ENCODE results near the gene SYCP2L.
"Not testable (repeated sequence)": the region's sequence is repeated elsewhere in the genome, so short reads cannot be mapped to it uniquely, and the experiment has no call there.

The SYCP2L gene

DNA sequence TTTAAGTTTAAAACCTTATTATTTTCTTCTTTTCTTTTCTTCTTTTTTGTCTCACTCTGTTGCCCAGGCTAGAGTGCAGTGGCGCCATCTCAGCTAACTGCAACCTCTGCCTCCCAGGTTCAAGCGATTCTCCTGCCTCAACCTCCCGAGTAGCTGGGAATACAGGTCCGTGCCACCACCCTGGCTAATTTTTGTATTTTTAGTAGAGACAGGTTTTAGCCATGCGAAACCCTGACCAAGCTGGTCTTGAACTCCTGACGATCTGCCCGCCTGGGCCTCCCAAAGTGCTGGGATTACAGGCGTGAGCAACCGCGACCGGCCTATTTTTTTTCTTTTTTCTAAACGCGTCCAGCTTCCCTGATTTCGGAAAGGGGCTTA is 4.6 kb upstream of the SYCP2L start:
- not testable (repeated sequence) for DNase-seq

DNA sequence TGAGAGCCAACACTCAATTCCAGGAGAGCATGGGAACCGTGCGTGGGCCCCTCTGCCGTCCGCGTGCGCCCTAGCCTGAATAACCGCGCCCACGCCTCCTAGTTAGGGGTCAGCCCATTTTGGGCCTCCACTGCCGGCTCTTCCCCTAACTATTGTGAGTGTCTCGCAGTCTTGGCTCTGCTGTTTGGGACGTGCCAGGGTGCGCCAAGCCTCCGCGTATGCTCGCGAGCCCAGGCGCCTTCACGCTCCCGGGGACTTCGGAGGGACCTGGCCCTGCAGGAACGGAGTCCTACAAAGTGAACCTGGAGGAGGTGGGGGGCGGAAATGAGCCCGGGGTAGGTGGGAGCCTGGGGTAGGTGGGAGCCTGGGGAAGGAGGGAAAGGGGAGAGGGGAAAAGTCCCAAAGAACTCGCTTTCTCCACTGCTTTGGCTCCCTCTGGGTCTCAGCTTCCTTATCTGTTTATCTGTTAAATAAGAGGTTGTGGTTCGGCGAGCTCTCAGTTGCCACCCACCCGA is 4.1 kb upstream of the SYCP2L start:
- no peak for DNase-seq

DNA sequence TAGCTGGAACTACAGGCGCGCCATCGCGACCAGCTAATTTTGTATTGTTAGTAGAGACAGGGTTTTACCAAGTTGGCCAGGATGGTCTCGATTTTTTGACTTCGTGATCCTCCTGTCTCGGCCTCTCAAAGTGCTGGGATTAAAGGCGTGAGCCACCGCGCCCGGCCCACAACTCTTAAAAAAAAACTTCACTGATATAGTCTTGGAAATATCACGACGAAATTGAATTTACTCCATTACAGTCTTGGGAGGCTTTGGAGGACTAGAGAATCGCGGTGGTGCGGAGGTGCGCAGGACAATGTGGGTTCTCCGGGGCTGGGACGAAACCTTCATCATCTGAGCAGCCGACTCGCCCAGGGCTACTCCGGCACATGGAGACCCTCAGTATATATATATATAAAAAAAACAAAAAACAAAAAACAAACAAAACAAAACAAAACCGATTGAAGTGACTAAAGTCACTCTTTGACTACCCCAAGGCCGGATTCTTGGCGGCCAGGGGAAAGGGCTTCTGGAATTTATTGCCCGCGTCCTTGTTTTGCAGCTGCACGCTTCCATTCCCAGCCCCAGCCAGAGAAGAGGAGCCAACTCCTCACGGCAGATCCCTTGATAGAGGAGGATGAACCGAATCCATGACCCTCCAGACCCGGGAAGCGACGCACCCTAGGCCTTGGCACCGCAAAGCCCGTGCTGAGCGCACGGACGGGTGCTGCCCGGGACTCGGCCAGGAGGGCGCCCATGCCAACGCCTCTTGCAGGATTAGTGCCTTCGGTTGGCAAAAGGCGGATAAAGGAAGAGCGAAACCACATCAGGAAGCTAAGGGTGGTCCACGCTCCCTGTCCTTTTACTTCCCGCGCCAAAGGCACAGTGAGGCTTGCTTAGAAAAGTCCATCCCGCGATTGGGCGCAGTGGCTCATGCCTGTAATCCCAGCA is 3.3 kb upstream of the SYCP2L start:
- no peak for DNase-seq

DNA sequence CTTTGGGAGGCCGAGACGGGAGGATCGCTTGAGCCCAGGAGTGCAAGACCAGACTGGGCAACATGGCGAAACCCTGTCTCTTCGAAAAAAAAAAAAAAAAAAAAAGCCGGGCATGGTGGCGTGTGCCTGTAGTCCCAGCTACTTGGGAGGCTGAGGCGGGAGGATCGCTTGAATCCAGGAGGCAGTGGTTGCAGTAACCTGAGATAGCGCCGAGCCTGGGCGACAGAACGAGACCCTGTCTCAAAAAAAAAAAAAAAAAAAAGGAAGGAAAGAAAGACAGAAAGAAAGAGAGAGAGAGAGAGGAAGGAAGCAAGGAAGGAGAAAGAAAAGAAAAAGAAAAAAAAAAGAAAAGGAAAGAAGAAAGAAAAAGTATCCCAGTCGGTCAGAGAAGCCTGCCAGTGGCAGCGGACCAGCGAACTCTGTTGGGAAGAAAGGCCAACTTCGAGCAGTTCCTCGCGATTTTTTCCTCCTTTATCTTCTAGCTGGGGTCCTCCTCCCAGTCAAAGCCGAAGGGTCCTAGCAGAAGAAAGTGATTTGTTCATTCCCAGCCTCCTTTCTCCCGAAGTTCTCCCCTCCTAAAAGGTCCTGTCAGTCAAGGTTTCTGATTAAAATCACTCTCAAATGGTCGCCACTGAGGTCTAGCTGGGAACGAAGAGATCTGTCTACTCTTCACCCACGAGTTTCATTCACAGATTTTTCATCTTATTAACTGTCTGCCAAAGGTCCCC is 2.4 kb upstream of the SYCP2L start:
- DNase-seq, result no peak

DNA sequence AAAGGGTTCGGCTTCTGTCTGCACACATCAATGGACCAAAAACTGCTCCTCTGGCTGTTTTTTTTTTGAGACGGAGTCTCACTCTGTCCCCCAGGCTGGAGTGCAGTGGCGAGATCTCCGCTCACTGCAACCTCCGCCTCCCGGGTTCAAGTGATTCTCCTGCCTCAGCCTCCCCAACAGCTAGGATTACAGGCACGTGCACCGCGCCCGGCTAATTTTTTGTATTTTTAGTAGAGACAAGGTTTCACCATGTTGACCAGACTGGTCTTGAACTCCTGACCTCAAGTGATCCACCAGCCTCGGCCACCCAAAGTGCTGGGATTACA is 524 bp upstream of the SYCP2L start:
- DNase-seq, result not testable (repeated sequence)

DNA sequence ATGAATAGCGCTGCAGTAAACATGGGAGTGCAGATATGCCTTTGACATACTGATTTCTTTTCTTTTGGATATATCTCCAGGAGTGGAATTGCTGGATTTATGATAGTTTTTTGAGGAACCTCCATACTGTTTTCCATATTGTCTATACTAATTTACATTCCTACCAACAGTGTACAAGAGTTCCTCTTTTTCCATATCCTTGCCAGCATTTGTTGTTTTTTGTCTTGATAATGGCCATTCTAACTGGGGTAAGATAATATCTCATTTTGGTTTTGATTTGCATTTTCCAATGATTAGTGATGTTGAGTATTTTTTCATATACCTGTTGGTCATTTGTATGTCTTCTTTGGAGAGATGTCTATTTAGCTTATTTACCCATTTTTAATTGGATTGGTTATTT is 3.3 kb downstream of the SYCP2L start:
- no peak for DNase-seq

DNA sequence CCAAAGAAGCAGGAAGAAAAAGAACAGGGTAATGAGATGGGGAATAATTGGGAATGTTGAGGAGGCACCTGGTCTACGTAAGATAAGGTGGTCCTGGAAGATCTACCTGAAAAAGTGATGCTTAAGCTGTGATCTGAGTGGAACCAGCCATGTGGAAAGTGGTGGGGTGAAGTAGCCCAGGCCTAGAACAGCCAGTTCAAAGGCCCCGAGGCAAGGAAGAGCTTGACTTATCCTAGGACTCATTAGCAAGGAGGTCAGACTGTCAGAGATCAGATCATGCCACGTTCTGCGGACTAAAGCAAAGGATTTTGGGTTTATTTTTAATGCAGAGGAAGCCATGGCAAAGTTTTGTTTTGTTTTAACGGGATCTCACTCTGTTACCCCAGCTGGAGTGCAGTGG is 5.1 kb downstream of the SYCP2L start:
- DNase-seq, result no peak

DNA sequence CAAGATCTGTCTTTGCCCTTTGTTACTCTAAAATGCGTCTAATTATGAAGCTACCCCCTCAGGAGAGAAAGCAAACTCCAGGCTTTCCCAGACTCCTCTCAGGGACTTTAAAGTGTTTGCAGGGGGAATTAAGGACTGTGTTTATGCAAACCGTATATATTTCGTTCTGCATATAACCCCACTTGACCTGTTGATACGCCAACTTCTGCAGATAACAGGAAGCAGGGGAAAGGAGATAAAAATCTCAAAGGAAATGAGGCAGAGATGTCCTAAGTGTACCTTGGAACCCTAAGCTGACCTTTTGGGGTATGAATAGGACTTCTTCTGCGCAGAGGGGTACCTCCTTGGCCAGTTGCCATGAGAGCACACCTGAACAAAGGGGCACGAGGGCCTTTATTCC is 8.1 kb downstream of the SYCP2L start:
- DNase-seq, result no peak

DNA sequence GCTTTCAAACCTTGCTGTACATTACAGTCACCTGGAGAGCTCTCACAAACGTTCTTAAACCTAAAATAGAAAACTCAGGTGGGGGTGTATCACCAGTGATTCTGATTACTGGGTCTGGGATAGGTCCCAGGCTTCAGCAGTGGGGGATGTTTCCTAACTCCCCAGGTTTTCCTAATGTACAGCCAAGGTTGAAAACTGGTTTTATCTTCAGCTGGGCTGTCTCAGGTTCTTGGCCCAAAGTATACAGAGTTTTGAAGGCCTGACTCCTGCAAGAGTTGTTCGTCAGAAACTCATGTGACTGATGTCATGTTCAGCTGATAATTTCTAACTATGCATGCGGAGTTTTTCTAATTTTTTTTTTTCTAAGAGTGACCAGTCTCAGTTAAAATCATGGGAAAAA is 9.8 kb downstream of the SYCP2L start:
- DNase-seq, result no peak

DNA sequence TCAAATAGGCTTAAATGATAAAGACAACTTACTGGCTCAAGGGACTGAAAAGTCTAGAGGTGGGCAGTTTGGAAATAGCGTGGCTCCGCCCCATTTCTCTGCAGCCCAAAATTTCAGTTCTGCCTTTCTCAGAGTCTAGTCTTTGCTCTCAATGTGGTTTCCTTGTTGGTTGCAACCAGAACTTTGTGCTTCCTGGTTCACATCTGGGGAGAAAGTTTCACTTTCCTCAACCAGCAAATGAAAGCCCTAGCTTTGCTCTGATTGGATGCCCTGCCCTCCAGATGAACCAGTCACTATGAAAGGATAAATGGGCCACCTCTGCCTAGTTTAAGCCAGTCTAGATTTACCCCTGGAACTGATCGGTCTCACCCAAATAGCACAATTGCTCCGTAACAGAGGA is 14.9 kb downstream of the SYCP2L start:
- DNase-seq, result no peak

DNA sequence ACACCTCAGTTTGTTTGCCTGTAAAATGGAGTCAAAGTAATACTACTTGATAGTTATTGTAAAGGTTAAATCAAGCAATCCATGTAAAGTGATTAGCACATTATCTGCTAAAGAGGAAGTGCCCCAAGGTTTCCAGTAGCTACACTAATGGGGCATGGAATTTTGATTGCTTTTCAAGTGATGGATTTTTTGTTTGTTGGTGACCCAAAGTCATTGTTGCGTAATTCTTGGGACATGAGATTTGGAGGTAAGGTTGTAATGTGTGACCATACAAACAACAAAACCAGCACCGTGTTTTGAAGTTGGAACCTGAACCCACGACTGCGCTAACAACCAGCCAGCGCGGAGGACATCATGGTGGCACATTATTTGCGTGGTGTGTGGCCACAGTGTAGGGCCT is 17.2 kb downstream of the SYCP2L start:
- DNase-seq, result no peak

DNA sequence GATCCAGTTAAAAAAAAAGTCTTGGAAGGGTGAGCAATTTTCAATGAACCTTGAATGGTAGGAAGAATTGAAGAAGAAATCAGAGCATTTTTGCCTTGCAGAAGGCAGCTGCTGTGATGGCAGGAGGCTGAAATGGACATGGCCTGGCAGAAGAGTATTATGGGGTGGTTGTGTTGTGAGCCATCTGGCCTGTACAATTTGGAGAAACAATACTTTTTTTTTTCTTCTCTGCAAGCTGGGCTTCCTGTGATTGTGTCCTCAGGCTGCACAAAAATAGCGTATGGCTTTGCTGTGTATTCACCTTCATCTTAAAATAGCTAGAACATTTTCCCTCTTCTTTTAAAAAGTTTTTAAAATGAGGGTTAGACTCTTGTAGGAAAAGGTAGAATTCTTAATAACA is 21.4 kb downstream of the SYCP2L start:
- no peak for DNase-seq

DNA sequence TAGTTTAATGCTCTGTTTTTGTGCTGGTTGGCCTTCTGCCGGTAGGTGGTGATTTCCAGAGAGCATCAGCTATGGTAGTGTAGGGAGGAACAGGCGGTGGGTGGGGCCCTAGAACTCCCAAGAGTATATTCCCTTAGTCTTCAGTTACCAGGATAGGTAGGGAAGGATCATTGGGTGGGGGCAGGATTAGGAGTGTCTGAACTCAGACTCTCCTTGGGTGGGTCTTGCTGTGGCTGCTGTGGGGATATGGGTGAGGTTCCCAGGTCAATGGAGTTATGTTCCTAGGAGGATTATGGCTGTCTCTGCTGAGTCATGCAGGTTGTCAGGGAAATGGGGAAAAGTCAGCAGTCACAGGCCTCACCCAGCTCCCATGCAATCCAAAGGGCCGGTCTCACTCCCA is 32.7 kb downstream of the SYCP2L start:
- not testable (repeated sequence) for DNase-seq

DNA sequence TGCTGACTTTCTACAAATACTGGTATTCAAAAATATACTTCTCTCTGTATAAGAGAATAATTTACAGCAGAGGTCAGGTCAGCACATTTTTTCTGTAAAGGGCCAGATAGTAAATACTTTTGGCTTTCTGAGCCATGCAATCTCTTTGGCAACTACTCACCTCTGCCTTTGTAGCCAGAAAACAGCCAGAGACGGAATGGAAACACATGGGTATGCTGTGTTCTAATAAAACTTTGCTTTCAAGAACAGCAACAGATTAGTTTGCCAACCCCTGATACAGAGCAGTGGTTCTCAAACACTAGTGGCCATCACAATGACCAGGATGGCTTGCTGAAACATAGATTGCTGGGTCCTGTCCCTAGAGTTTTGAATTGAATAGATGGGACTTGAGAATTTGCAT is 46.3 kb downstream of the SYCP2L start:
- DNase-seq, result no peak

DNA sequence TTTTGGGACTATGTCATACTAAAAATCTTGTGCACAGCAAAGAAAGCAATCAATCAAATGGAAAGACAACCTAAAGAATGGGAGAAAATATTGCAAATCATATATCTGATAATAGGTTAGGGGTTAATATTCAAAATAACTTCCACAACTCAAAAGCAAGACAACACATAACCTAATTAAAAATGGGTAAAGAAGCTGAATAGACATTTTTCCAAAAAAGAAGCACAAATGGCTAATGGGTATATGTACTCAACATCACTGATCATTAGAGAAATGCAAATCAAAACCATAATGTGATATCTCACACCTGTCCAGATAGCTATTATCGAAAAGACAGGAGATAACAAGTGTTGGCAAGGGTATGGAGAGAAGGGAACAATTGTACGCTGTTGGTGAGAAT is 53.0 kb downstream of the SYCP2L start:
- DNase-seq, result no peak

DNA sequence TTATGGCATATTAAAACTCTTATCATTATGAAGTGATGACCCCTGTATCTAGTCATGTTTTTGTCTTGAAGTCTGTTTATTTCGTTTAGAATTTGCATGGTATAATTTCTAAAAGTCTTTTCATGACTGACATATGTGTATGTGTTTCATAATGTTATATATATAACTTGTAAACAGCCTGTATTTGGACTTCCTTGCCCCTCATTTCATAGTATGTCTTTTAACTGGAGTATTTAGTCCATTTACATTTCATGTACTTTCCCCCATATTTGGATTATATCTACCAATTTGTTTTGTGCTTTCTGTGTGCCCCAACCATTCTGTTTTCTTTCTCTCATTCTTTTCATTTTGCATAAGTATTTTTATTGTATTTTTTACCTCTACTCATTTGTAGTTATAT is 59.0 kb downstream of the SYCP2L start:
- no peak for DNase-seq

DNA sequence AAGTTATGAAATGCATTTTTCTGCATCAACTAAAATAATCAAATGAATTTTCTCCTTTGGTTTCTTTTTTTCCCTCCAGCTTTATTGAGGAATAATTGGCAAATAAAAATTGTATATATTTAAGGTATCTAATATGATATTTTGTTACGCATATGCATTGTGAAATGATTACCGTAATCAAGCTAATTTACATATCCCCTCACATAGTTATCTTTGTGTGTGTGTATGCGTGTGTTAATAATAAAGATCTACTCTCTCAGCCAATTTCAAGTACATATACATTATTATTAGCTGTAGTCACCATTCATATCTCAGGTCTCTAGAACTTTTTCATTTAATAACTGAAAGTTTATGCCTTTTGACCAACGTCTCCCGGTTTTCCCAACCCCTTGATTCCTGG is 61.1 kb downstream of the SYCP2L start:
- no peak for DNase-seq

DNA sequence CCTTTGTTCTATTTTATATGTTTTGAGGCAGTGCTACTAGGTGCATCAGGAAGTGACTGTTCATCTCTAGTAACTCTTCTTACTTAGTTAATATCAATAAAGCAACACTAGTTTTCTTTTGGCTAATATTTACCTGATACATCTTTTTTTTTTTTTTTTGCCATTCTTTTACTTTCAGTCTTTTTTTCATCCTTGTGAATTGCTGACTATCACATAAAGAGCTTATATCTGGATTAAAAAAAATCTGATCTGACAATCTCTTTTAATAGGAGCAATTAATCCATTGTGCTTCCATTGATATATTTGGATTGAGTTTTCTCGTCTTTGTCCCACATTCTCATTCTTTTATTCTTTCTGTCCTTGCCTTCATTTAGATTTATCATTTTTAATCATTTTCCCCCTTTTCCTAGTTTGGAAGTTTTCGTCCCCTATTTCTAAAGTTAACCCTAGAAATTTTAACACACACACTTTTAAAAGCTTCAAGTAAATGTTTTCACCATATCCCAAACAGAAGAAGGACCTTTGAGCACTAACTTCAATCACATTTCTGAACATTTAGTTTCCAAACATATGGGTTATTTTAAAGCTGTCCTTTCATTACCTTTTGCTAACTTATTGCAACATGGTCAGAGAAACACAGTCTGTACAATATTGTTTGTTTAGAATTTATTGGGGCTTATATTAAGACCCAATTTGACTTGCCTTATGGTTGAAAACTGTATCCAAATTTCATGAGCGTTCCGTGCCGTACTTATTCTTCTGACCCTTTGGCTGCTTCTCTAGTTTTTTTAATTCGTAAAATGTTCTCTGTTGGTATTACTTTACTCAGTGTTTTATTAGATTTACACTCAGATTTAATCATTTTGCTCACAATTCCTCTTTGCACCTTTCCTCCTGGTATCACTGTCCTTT is 63.0 kb downstream of the SYCP2L start:
- DNase-seq, result no peak

DNA sequence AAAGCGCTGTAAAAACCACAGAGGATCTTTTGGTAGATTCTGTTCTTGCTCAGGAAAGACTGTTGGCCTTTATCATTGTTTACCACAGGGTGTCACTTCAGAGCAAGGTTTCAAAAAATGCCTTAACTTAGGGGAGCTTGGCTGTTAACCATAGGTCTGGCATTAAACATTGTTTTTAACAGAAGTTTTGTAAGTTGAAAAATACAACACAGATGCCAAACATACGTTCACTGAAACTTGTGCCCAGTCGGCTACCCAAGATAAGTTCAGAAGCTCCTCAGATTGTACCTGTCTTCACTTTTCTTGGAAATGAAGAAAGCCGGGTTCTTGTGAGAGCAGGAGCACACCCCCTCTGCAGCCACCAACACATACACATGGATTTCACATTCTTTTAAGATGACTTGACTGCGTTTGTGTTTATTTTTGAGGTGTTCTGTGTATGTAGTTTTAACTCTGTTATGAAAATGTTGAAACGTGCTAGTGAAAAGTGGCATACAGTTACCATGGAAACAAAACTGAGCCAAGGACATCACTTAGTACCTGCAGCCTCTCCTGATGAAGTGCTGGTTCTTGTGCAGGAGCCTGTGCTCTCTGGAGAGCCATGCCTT is 64.9 kb downstream of the SYCP2L start:
- no peak for DNase-seq

DNA sequence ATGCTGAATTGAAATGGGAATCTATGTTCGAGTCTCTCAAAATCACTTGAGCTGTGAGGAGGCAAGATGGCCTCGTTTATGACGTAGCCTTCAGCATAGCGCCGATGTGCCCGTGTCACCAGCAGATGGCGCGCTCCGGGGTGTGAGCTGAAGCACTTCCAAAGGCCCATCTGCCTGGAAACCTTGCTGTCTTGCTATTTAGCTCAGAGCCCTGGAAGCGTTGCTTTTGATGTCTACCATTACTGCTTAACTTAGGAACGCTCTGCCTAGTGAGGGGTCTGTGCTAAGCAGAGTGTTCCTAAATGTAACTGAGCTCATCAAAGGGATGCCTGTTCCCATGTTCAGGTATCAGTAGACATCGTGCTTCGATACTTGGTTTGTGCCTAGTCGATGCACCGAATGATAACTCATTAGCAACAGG is 67.7 kb downstream of the SYCP2L start:
- peak; percentile 27 for DNase-seq

DNA sequence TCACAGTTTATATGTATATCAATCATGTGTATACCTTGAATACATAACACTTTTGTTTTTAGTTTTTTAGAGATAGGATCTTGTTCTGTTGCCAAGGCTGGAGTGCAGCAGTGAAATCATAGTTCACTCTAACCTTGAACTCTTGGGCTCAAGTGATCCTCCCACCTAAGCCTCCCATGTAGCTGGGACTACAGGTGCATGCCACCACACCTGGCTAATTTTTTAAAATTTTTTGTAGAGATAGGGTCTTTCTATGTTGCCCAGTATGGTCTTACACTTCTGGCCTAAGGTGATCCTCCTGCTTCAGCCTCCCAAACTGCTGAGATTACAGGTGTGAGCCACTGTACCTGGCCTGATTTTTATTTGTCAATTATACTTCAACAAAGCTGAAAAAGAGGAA is 69.9 kb downstream of the SYCP2L start:
- DNase-seq, result no peak

DNA sequence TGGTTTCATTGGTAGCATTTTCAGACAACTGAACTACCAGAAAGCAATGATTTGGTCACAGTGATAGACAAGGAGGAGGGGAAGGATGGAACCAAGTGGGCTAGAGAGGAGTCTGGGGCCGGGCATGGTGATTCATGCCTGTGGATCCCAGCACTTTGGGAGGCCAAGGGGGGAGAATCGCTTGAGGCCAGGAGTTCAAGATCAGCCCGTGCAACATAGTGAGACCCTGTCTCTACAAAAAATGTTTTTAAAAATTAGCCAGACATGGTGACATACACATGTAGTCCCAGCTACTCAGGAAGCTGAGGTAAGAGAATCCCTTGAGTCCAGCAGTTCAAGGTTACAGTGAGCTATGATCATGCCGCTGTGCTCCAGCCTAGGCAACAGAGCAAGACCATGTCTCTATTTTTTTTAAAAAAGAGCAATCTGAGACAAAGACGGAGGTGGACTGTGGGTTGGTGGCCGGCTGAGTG is 70.6 kb downstream of the SYCP2L start:
- DNase-seq, result no peak

DNA sequence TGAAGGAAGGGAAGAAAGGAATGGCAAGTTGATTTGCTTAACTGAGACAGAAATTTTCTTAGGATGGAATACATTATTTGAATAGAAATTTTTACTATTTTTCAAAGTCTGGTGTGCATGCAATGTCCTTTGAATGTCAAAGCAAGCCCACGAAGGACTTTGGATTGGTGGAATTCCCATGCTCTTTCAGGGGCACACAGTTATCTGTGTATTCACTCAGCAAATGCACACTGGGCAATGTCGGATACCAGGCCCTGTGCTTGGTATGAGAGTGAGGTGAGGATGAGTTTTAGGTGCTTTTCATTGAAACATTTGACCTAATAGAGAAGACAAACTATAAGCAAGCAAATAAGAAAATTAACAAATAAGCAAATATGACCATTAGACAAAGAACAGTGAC is 73.3 kb downstream of the SYCP2L start:
- DNase-seq, result no peak

Data from NCI-H1048 (cell line).